GM20000 (cell line): Measurements from ENCODE around the gene ANKRD63.
A peak's percentile ranks its signal among the peaks of the same experiment; 100 is the strongest.

Source experiments
- DNase-seq: peaks from one replicate; pipeline ENCODE4 v3.0.0; 2012; ENCODE audit warnings: low spot score
- CTCF ChIP-seq: IDR thresholded peaks from 2 replicates; pipeline ENCODE4 v1.5.1; 2012; ENCODE audit warnings: mild to moderate bottlenecking, control low read depth; ENCODE audit errors: extremely low read depth, missing control alignments

ANKRD63 gene

GRCh38 chr15:40238532-40239403 lies 44.1 kb downstream of the ANKRD63 start, which contains the start of gene PAK6:
Gene PAK6, plus strand, starts transcription at chr15:40239063. Its CDS starts 25,723 bp downstream, at chr15:40264786.
- DNase-seq: peak; percentile 60
- no peak for TF ChIP-seq CTCF

- DNase-seq: peak; percentile 30
- TF ChIP-seq CTCF: no peak
Observed at GRCh38 chr15:40235201-40235885, 47.5 kb downstream of the ANKRD63 start.

GRCh38 chr15:40234783-40235182 lies 48.1 kb downstream of the ANKRD63 start:
- DNase-seq: no peak
- TF ChIP-seq CTCF: no peak

- DNase-seq: no peak
- no peak for TF ChIP-seq CTCF
Observed at GRCh38 chr15:40233727-40234577, 48.9 kb downstream of the ANKRD63 start.

GRCh38 chr15:40232625-40233070 lies 50.2 kb downstream of the ANKRD63 start:
- DNase-seq: no peak
- no peak for TF ChIP-seq CTCF
